BLaER1 treated with 17β-estradiol and CSF1 and Interleukin-3, amounts not matched to agents 10 nM and 100 nM (cell line): ENCODE results near the gene LCP2.
A peak's percentile ranks its signal among the peaks of the same experiment; 100 is the strongest.

Source experiments
- H3K27ac ChIP-seq, 11 experiments: shearing (Covaris generic); formaldehyde crosslinking; 2 replicates each; pipeline ENCODE4 v1.8.1; 2022
- H3K27me3 ChIP-seq, 11 experiments: shearing (Covaris generic); formaldehyde crosslinking; 2 replicates each; pipeline ENCODE4 v1.8.1; 2022
- H3K36me3 ChIP-seq, 11 experiments: shearing (Covaris generic); formaldehyde crosslinking; 2 replicates each; pipeline ENCODE4 v1.8.1; 2022
- H3K4me1 ChIP-seq, 10 experiments: shearing (Covaris generic); formaldehyde crosslinking; 2 replicates each; pipeline ENCODE4 v1.8.1; 2022
- H3K4me2 ChIP-seq, 11 experiments: shearing (Covaris generic); formaldehyde crosslinking; 2 replicates each; pipeline ENCODE4 v1.8.1; 2022
- H3K4me3 ChIP-seq, 10 experiments: shearing (Covaris generic); formaldehyde crosslinking; 2 replicates each; pipeline ENCODE4 v1.8.1; 2022
- H3K9ac ChIP-seq, 11 experiments: shearing (Covaris generic); formaldehyde crosslinking; 2 replicates each; pipeline ENCODE4 v1.8.1; 2022
- H3K9me3 ChIP-seq, 11 experiments: shearing (Covaris generic); formaldehyde crosslinking; replicated peaks in 1 of 11; 2 replicates each; pipeline ENCODE4 v1.8.1; 2022
- H4K20me1 ChIP-seq, 11 experiments: shearing (Covaris generic); formaldehyde crosslinking; 2 replicates each; pipeline ENCODE4 v1.8.1; 2022
- Cebpa-rat ChIP-seq, 11 experiments: shearing (Covaris generic); IDR thresholded peaks; 2 replicates each; pipeline ENCODE4 v1.8.1; 2022

Gene LCP2

GRCh38 chr5:170297589-170298462, at the start of gene LCP2:
LCP2 (minus strand) TSS chr5:170297777; CDS start chr5:170297611, 166 bp downstream.
- peak within 1 kb of the TSS; percentile 77 to 98 (median 86) for H3K4me3 ChIP-seq
- H3K9ac ChIP-seq = peak within 1 kb of the TSS; percentile 88 to 98 (median 94)
- peaks cover 79 to 86% (median 82%) of the 10 kb centered on the region in 10 experiments for H3K4me1 ChIP-seq
- no peaks in the 10 kb centered on the region for H3K9me3 ChIP-seq
- peak within 1 kb of the TSS; percentile 88 to 100 (median 96) for H3K4me2 ChIP-seq
- H3K36me3 ChIP-seq = peaks cover 21 to 40% (median 29%) of the 10 kb centered on the region in 11 experiments
- peaks cover 31 to 41% (median 40%) of the 10 kb centered on the region in 11 experiments for H4K20me1 ChIP-seq
- TF ChIP-seq Cebpa-rat (IDR thresholded peaks at IDR 0.05) = no peak
- H3K27me3 ChIP-seq = no peaks in the 10 kb centered on the region
- peak within 1 kb of the TSS; percentile 88 to 99 (median 95) for H3K27ac ChIP-seq

GRCh38 chr5:170347022-170347567, 49.5 kb upstream of the LCP2 start:
- Histone ChIP-seq H3K27me3 (no peaks in the 10 kb centered on the region), H3K4me3 (no peak overlapping the region), H3K4me1 (peaks cover 20 to 40% (median 30%) of the 10 kb centered on the region in 10 experiments), H3K9ac (no peak overlapping the region), H3K4me2 (no peak overlapping the region), H3K27ac (no peak overlapping the region), H3K36me3 (no peaks in the 10 kb centered on the region), H4K20me1 (no peaks in the 10 kb centered on the region), H3K9me3 (peaks cover 13 to 44% (median 36%) of the 10 kb centered on the region in 11 experiments)
- no peak for TF ChIP-seq Cebpa-rat (IDR thresholded peaks at IDR 0.05)

GRCh38 chr5:170345971-170346370, 48.4 kb upstream of the LCP2 start:
- Histone ChIP-seq H3K4me2 (peak overlapping the region in 7 of 11 experiments; percentile 0 to 58 (median 33); a peak in 9 of 22 replicates), H3K27ac (no peak overlapping the region), H3K4me3 (no peak overlapping the region), H3K27me3 (no peaks in the 10 kb centered on the region), H3K4me1 (peaks cover 11 to 35% (median 24%) of the 10 kb centered on the region in 10 experiments), H3K36me3 (no peaks in the 10 kb centered on the region), H3K9me3 (peaks cover 13 to 55% (median 48%) of the 10 kb centered on the region in 11 experiments), H4K20me1 (no peaks in the 10 kb centered on the region), H3K9ac (no peak overlapping the region)
- TF ChIP-seq Cebpa-rat (IDR thresholded peaks at IDR 0.05) = no peak

GRCh38 chr5:170343177-170343576, 45.6 kb upstream of the LCP2 start:
- no peak overlapping the region for H3K4me2 ChIP-seq
- H3K4me3 ChIP-seq = no peak overlapping the region
- no peaks in the 10 kb centered on the region for H3K27me3 ChIP-seq
- H3K9me3 ChIP-seq = peaks cover 13 to 55% (median 49%) of the 10 kb centered on the region in 11 experiments
- no peaks in the 10 kb centered on the region for H3K36me3 ChIP-seq
- no peak overlapping the region for H3K9ac ChIP-seq
- no peak overlapping the region for H3K27ac ChIP-seq
- H3K4me1 ChIP-seq = peaks cover 17 to 49% (median 32%) of the 10 kb centered on the region in 10 experiments
- H4K20me1 ChIP-seq = no peaks in the 10 kb centered on the region
- TF ChIP-seq Cebpa-rat (IDR thresholded peaks at IDR 0.05) = no peak

- no peaks in the 10 kb centered on the region for H3K27me3 ChIP-seq
- H3K36me3 ChIP-seq = no peaks in the 10 kb centered on the region
- H3K9me3 ChIP-seq = peaks cover 13 to 55% (median 49%) of the 10 kb centered on the region in 11 experiments
- no peak overlapping the region for H3K4me3 ChIP-seq
- H4K20me1 ChIP-seq = no peaks in the 10 kb centered on the region
- H3K9ac ChIP-seq = no peak overlapping the region
- peaks cover 23 to 49% (median 37%) of the 10 kb centered on the region in 10 experiments for H3K4me1 ChIP-seq
- 0 out of 22 replicates have a peak, but pooled peaks of 1 of the 11 experiments have one; percentile 12 for TF ChIP-seq Cebpa-rat (IDR thresholded peaks at IDR 0.05)
- no peak overlapping the region for H3K4me2 ChIP-seq
- no peak overlapping the region for H3K27ac ChIP-seq
Observed at GRCh38 chr5:170342153-170342725, 44.7 kb upstream of the LCP2 start.

- Histone ChIP-seq H3K27me3 (no peaks in the 10 kb centered on the region), H3K4me3 (no peak overlapping the region), H3K27ac (no peak overlapping the region), H3K36me3 (no peaks in the 10 kb centered on the region), H3K9ac (no peak overlapping the region), H4K20me1 (no peaks in the 10 kb centered on the region), H3K4me2 (no peak overlapping the region), H3K4me1 (peaks cover 26 to 49% (median 42%) of the 10 kb centered on the region in 10 experiments), H3K9me3 (peaks cover 13 to 55% (median 49%) of the 10 kb centered on the region in 11 experiments)
- no peak for TF ChIP-seq Cebpa-rat (IDR thresholded peaks at IDR 0.05)
Observed at GRCh38 chr5:170341545-170341944, 44.0 kb upstream of the LCP2 start.

GRCh38 chr5:170339780-170340167, 42.2 kb upstream of the LCP2 start:
- Histone ChIP-seq H3K9me3 (peaks cover 0 to 40% (median 35%) of the 10 kb centered on the region in 11 experiments; a peak in 19 of 22 replicates), H3K4me3 (no peak overlapping the region)
- TF ChIP-seq Cebpa-rat (IDR thresholded peaks at IDR 0.05) = no peak

GRCh38 chr5:170338933-170339779, 41.6 kb upstream of the LCP2 start:
- Histone ChIP-seq H3K36me3 (no peaks in the 10 kb centered on the region), H3K4me2 (peak overlapping the region; percentile 31 to 96 (median 91))
- no peak for TF ChIP-seq Cebpa-rat (IDR thresholded peaks at IDR 0.05)

More at GRCh38 chr5:170339780-170340167, 42.2 kb upstream of the LCP2 start:
- Histone ChIP-seq H3K27me3 (no peaks in the 10 kb centered on the region), H3K36me3 (no peaks in the 10 kb centered on the region), H4K20me1 (no peaks in the 10 kb centered on the region), H3K4me2 (peak overlapping the region in 6 of 11 experiments; percentile 31 to 93 (median 92); a peak in 10 of 22 replicates), H3K4me1 (peaks cover 23 to 56% (median 49%) of the 10 kb centered on the region in 10 experiments), H3K9ac (0 out of 22 replicates have a peak overlapping the region, but pooled peaks of 1 of the 11 experiments have one; percentile 1), H3K27ac (peak overlapping the region in 2 of 11 experiments; percentile 43 to 45; a peak in 2 of 22 replicates)

More at GRCh38 chr5:170338933-170339779, 41.6 kb upstream of the LCP2 start:
- Histone ChIP-seq H4K20me1 (no peaks in the 10 kb centered on the region), H3K27ac (peak overlapping the region in 7 of 11 experiments; percentile 6 to 53 (median 33); a peak in 11 of 22 replicates), H3K4me1 (peaks cover 29 to 63% (median 55%) of the 10 kb centered on the region in 10 experiments), H3K9ac (peak overlapping the region in 3 of 11 experiments; percentile 1 to 42 (median 37); a peak in 4 of 22 replicates), H3K9me3 (peaks cover 0 to 35% (median 29%) of the 10 kb centered on the region in 11 experiments; a peak in 19 of 22 replicates), H3K27me3 (no peaks in the 10 kb centered on the region), H3K4me3 (no peak overlapping the region)
